DND-41 (cell line): Measurements from ENCODE around the gene PRKG2.

ENCODE experiments used
- ATAC-seq: fragments of 200-7000 bp; cut with Tn5 transposase; 3 replicates; pipeline ENCODE4 v1.9.1; 2021; ENCODE audit warnings: low read depth; ENCODE audit not compliant: insufficient read depth
- DNase-seq: peaks from one replicate; pipeline ENCODE4 v3.0.0-alpha.2; 2020
- H2AFZ ChIP-seq: 2 replicates; pipeline ENCODE4 v1.6.0; 2012; ENCODE audit warnings: low read depth, low read length
- H3K27ac ChIP-seq: 2 replicates; pipeline ENCODE4 v1.5.1; 2012; ENCODE audit warnings: low read length, inconsistent platforms
- H3K27me3 ChIP-seq: fragments of 200-600 bp; sonication (generic); 2 replicates; pipeline ENCODE4 v1.6.0; 2012; ENCODE audit warnings: low read length, mild to moderate bottlenecking, inconsistent platforms; ENCODE audit not compliant: insufficient read depth, poor library complexity
- H3K36me3 ChIP-seq: 2 replicates; pipeline ENCODE4 v1.5.1; 2012; ENCODE audit warnings: low read length, inconsistent platforms; ENCODE audit not compliant: insufficient read depth
- H3K4me1 ChIP-seq: 2 replicates; pipeline ENCODE4 v1.5.1; 2012; ENCODE audit warnings: mild to moderate bottlenecking, low read length; ENCODE audit not compliant: insufficient read depth
- H3K4me2 ChIP-seq: 2 replicates; pipeline ENCODE4 v1.6.0; 2012; ENCODE audit warnings: mild to moderate bottlenecking, moderate library complexity, low read length, inconsistent platforms; ENCODE audit not compliant: insufficient read depth
- H3K4me3 ChIP-seq, 2 experiments: fragments of 200-600 bp in 1 of 2; shearing (Covaris generic) in 1 of 2; 2 replicates each; pipeline ENCODE4 v1.5.1; 2012 to 2016; ENCODE audit warnings: inconsistent platforms in 2 of 2, low read length in 2 of 2, mild to moderate bottlenecking in 2 of 2, low read depth in 1 of 2, moderate library complexity in 1 of 2
- H3K79me2 ChIP-seq: 2 replicates; pipeline ENCODE4 v1.6.0; 2012; ENCODE audit warnings: low read length, inconsistent platforms; ENCODE audit not compliant: insufficient read depth
- H3K9ac ChIP-seq: 2 replicates; pipeline ENCODE4 v1.6.0; 2012; ENCODE audit warnings: low read depth, mild to moderate bottlenecking, inconsistent platforms, low read length, moderate library complexity
- H3K9me3 ChIP-seq: 2 replicates; pipeline ENCODE4 v1.5.1; 2012; ENCODE audit warnings: low read length, moderate library complexity, mild to moderate bottlenecking, inconsistent platforms; ENCODE audit not compliant: insufficient read depth, severe bottlenecking
- H4K20me1 ChIP-seq: 2 replicates; pipeline ENCODE4 v1.6.0; 2012; ENCODE audit warnings: low read length; ENCODE audit not compliant: insufficient read depth
- CTCF ChIP-seq: IDR thresholded peaks from 2 replicates; pipeline ENCODE4 v1.5.1; 2012; ENCODE audit warnings: borderline replicate concordance, low read length, moderate library complexity, mild to moderate bottlenecking; ENCODE audit not compliant: poor library complexity, severe bottlenecking; ENCODE audit errors: extremely low read depth
- EZH2 ChIP-seq: IDR thresholded peaks from 3 replicates; pipeline ENCODE4 v1.6.1; 2012; ENCODE audit warnings: borderline replicate concordance, low read depth, mild to moderate bottlenecking, moderate library complexity, low read length, inconsistent platforms; ENCODE audit not compliant: severe bottlenecking

PRKG2 gene

GRCh38 chr4:81237791-81238190 lies 22.8 kb upstream of the PRKG2 start:
- H3K27me3 ChIP-seq = no peaks in the 10 kb centered on the region
- H3K9ac ChIP-seq = no peak overlapping the region
- H3K9me3 ChIP-seq = no peaks in the 10 kb centered on the region
- no peaks in the 10 kb centered on the region for H4K20me1 ChIP-seq
- no peaks in the 10 kb centered on the region for H3K4me1 ChIP-seq
- no peaks in the 10 kb centered on the region for H3K36me3 ChIP-seq
- no peak overlapping the region for H3K4me2 ChIP-seq
- no peaks in the 10 kb centered on the region for H3K79me2 ChIP-seq
- no peak overlapping the region for H3K4me3 ChIP-seq
- H3K27ac ChIP-seq = no peak overlapping the region
- H2AFZ ChIP-seq = no peak overlapping the region
- no peak for TF ChIP-seq CTCF
- TF ChIP-seq EZH2 = no peak
- ATAC-seq (no peak), DNase-seq (no peak)

- Histone ChIP-seq H2AFZ (no peak overlapping the region), H4K20me1 (no peaks in the 10 kb centered on the region), H3K4me1 (no peaks in the 10 kb centered on the region), H3K27ac (no peak overlapping the region), H3K27me3 (no peaks in the 10 kb centered on the region), H3K4me3 (no peak overlapping the region), H3K36me3 (no peaks in the 10 kb centered on the region), H3K4me2 (no peak overlapping the region), H3K9me3 (peaks cover 5% of the 10 kb centered on the region), H3K79me2 (no peaks in the 10 kb centered on the region), H3K9ac (no peak overlapping the region)
- no peak for TF ChIP-seq CTCF
- no peak for TF ChIP-seq EZH2
- no peak for DNase-seq
- ATAC-seq = no peak
Measured at GRCh38 chr4:81235982-81236749, 21.1 kb upstream of the PRKG2 start.

- Histone ChIP-seq H3K27ac (no peak overlapping the region), H3K4me2 (no peak overlapping the region), H3K4me3 (no peak overlapping the region), H3K9ac (no peak overlapping the region), H2AFZ (no peak overlapping the region), H3K9me3 (peaks cover 8% of the 10 kb centered on the region), H3K4me1 (no peaks in the 10 kb centered on the region), H3K79me2 (no peaks in the 10 kb centered on the region), H4K20me1 (no peaks in the 10 kb centered on the region), H3K36me3 (no peaks in the 10 kb centered on the region), H3K27me3 (no peaks in the 10 kb centered on the region)
- no peak for TF ChIP-seq CTCF
- TF ChIP-seq EZH2 = no peak
- DNase-seq (no peak), ATAC-seq (no peak)
Measured at GRCh38 chr4:81227968-81228367, 12.9 kb upstream of the PRKG2 start.

- TF ChIP-seq EZH2 (no peak), CTCF (no peak)
- Histone ChIP-seq H3K36me3 (no peaks in the 10 kb centered on the region), H3K27me3 (no peaks in the 10 kb centered on the region), H3K4me2 (no peak overlapping the region), H3K27ac (no peak overlapping the region), H3K4me3 (no peak overlapping the region), H3K9ac (no peak overlapping the region), H3K79me2 (no peaks in the 10 kb centered on the region), H3K4me1 (no peaks in the 10 kb centered on the region), H2AFZ (no peak overlapping the region), H4K20me1 (no peaks in the 10 kb centered on the region), H3K9me3 (peaks cover 8% of the 10 kb centered on the region)
- ATAC-seq (no peak), DNase-seq (no peak)
Measured at GRCh38 chr4:81227138-81227537, 12.1 kb upstream of the PRKG2 start.
